ENCODE data around the gene RALGAPA2. TPM values are rescaled to one million over a fixed set of nuclear protein-coding genes. Genes with fewer than 3 reads are reported as not detected.

RALGAPA2 gene
- total RNA-seq, 2 experiments from 2014 or later, result 15.9 to 16.6 TPM

- Mint-ChIP-seq H3K36me3 (no peaks in the 10 kb centered on the region), H3K27ac (no peak overlapping the region), H3K4me1 (ENCODE audit: low read depth) (peaks cover 14% of the 10 kb centered on the region), H3K4me3 (no peak overlapping the region), H3K27me3 (no peaks in the 10 kb centered on the region), H3K9me3 (no peaks in the 10 kb centered on the region)
- ChIA-PET POLR2A (no interaction called here), CTCF (no interaction called here)
- no peak for DNase-seq
- intact Hi-C loops (cut with micrococcal nuclease), result no loop called here
These were observed 19.9 kb downstream of the RALGAPA2 start for GRCh38 chr20:20692587-20692986.

GRCh38 chr20:20691477-20692235 is 20.8 kb downstream of the RALGAPA2 start:
- ChIA-PET POLR2A (no interaction called here), CTCF (no interaction called here)
- no peak overlapping the region for H3K4me3 Mint-ChIP-seq
- H3K27ac Mint-ChIP-seq, result no peak overlapping the region
- intact Hi-C loops (cut with micrococcal nuclease), result no loop called here
- H3K27me3 Mint-ChIP-seq, result no peaks in the 10 kb centered on the region
- DNase-seq, result no peak
- H3K9me3 Mint-ChIP-seq, result no peaks in the 10 kb centered on the region
- peaks cover 18% of the 10 kb centered on the region for H3K4me1 Mint-ChIP-seq (ENCODE audit: low read depth)
- no peaks in the 10 kb centered on the region for H3K36me3 Mint-ChIP-seq

DNA sequence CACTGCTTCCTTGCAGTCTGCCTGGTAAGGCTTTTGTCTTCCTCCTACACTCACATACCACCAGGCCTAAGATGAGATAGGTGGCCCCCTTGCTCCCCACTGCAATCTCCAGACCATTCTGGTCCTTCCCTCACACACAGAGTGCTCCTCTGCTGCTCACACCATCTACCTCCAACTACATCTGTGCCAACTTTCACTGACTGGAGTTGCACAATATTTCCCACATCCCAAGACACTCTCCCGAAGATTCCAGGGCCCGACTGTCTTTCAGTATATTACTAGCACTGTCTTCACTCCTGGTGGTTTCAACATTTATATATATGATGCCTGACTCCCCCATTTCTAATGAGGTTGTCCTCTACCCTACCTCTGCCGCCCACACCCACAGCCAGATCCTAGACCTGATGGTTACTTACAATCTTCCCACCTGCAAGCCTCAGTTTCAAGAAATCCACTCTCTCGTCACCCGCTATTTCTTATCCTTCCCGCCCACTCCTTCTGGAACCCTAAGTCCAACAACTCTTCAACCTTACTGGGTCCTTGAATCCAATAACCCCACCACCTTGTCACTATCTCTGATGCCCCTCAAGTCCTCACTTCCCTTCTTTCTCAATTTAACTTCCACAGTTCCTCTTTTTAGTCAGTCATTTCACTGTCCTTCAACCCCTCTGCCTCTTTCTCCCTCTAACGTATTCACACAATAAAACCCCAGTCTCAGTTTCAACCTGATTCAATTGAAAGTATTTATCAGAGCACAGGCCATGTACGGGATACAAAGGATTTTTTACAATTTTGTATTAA is 21.6 kb downstream of the RALGAPA2 start:
- Mint-ChIP-seq H3K9me3 (no peaks in the 10 kb centered on the region), H3K4me1 (ENCODE audit: low read depth) (peaks cover 15% of the 10 kb centered on the region), H3K36me3 (no peaks in the 10 kb centered on the region), H3K4me3 (no peak overlapping the region), H3K27ac (no peak overlapping the region), H3K27me3 (no peaks in the 10 kb centered on the region)
- ChIA-PET POLR2A (no interaction called here), CTCF (no interaction called here)
- intact Hi-C loops (cut with micrococcal nuclease), result no loop called here
- DNase-seq, result no peak

DNA sequence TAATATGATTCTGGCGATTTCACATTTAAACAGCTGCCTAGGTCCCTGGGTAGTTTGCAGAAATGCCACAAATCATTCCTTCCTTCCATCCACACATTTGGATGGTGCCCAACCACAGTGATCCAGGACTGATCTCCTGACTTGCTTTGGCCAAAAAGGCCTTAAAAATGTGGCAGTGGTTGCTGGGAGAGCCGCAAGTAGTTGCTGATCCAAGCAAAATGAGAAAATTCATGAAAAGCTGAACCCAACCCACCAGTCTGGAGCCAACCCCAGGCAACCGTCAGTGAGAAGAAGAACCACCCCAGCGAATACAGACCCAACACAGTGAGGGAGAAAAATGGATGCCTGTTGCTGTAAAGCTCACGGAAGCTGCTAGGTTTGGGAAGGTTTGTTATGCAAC is 25.1 kb downstream of the RALGAPA2 start:
- ChIA-PET POLR2A (no interaction called here), CTCF (no interaction called here)
- no peak overlapping the region for H3K4me3 Mint-ChIP-seq
- no peaks in the 10 kb centered on the region for H3K36me3 Mint-ChIP-seq
- DNase-seq, result no peak
- no peaks in the 10 kb centered on the region for H3K9me3 Mint-ChIP-seq
- no peak overlapping the region for H3K27ac Mint-ChIP-seq
- intact Hi-C loops (cut with micrococcal nuclease), result no loop called here
- H3K27me3 Mint-ChIP-seq, result no peaks in the 10 kb centered on the region
- peaks cover 38% of the 10 kb centered on the region for H3K4me1 Mint-ChIP-seq (ENCODE audit: low read depth)

GRCh38 chr20:20685635-20686034 is 26.8 kb downstream of the RALGAPA2 start:
- Mint-ChIP-seq H3K9me3 (no peaks in the 10 kb centered on the region), H3K4me3 (no peak overlapping the region), H3K4me1 (ENCODE audit: low read depth) (peaks cover 40% of the 10 kb centered on the region), H3K27me3 (no peaks in the 10 kb centered on the region), H3K27ac (no peak overlapping the region), H3K36me3 (no peaks in the 10 kb centered on the region)
- DNase-seq, result no peak
- POLR2A ChIA-PET, result interaction anchor here (1.4 kb wide), 1 partner anchor 27 kb away, joined by 3 read pairs; no protein-coding TSS in a partner anchor
- intact Hi-C loops (cut with micrococcal nuclease), result no loop called here
- CTCF ChIA-PET, result no interaction called here

DNA sequence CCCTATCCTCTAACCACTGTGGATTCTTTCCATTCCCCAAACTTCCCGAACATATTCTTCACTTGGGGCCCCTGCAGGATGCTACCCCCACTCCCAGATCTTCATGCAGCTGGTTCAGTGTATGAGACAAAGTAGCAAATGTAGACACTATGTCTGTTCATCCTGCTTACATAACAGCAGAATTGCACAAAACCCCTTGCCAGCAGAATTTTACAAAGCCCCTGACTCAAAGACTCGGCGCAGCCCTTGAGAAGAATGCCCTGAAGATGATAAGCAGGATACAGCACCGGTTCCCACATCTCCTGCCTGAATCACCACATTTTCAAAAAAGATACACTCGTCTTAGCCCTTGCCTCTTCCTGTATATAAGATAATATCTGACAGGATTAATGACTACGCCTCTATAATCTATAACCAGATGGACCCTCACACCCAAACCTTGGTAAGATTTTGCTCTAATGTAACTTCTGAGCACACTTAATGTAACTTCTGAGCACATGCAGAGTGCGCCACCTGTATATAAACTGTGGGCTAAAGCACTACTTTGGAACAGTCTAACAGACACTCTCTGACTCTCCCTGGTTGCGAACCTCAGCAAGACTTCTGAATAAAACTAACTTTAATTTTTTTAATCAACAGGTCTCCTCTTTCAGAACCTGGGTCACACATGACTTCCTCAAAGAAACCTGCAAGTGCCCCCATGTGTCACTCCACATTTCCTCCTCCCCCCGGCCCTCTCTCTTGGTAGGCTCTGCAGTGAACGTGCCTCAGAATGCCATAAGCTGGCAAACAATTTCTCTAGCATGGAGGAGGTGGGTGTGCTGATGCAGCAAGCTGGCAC is 28.7 kb downstream of the RALGAPA2 start:
- peaks cover 40% of the 10 kb centered on the region for H3K4me1 Mint-ChIP-seq (ENCODE audit: low read depth)

GRCh38 chr20:20683020-20683419 is 29.4 kb downstream of the RALGAPA2 start:
- peaks cover 9% of the 10 kb centered on the region for H3K36me3 Mint-ChIP-seq
- H3K27ac Mint-ChIP-seq, result no peak overlapping the region
- POLR2A ChIA-PET, result no interaction called here
- CTCF ChIA-PET, result no interaction called here
- no peaks in the 10 kb centered on the region for H3K27me3 Mint-ChIP-seq
- H3K4me1 Mint-ChIP-seq (ENCODE audit: low read depth), result peaks cover 40% of the 10 kb centered on the region
- no peak overlapping the region for H3K4me3 Mint-ChIP-seq
- H3K9me3 Mint-ChIP-seq, result no peaks in the 10 kb centered on the region
- no peak for DNase-seq
- intact Hi-C loops (cut with micrococcal nuclease), result no loop called here

More for the DNA sequence above, 28.7 kb downstream of the RALGAPA2 start:
- Mint-ChIP-seq H3K36me3 (peaks cover 5% of the 10 kb centered on the region), H3K9me3 (no peaks in the 10 kb centered on the region), H3K27me3 (no peaks in the 10 kb centered on the region), H3K27ac (no peak overlapping the region), H3K4me3 (no peak overlapping the region)
- ChIA-PET CTCF (no interaction called here), POLR2A (no interaction called here)
- intact Hi-C loops (cut with micrococcal nuclease), result no loop called here
- no peak for DNase-seq

GRCh38 chr20:20680991-20681508 is 31.4 kb downstream of the RALGAPA2 start:
- Mint-ChIP-seq H3K36me3 (peaks cover 12% of the 10 kb centered on the region), H3K4me3 (no peak overlapping the region), H3K27me3 (no peaks in the 10 kb centered on the region), H3K9me3 (no peaks in the 10 kb centered on the region), H3K27ac (no peak overlapping the region), H3K4me1 (ENCODE audit: low read depth) (peaks cover 33% of the 10 kb centered on the region)
- POLR2A ChIA-PET, result no interaction called here
- DNase-seq, result no peak
- CTCF ChIA-PET, result interaction anchor here (1.2 kb wide), 1 partner anchor 144 kb away, joined by 4 read pairs; no protein-coding TSS in a partner anchor
- intact Hi-C loops (cut with micrococcal nuclease), result no loop called here

GRCh38 chr20:20679316-20679715 is 33.1 kb downstream of the RALGAPA2 start:
- ChIA-PET CTCF (no interaction called here), POLR2A (no interaction called here)
- H3K4me1 Mint-ChIP-seq (ENCODE audit: low read depth), result peaks cover 26% of the 10 kb centered on the region
- intact Hi-C loops (cut with micrococcal nuclease), result no loop called here
- peaks cover 12% of the 10 kb centered on the region for H3K36me3 Mint-ChIP-seq
- H3K4me3 Mint-ChIP-seq, result no peak overlapping the region
- no peaks in the 10 kb centered on the region for H3K27me3 Mint-ChIP-seq
- DNase-seq, result no peak
- no peak overlapping the region for H3K27ac Mint-ChIP-seq
- no peaks in the 10 kb centered on the region for H3K9me3 Mint-ChIP-seq

GRCh38 chr20:20677186-20677585 is 35.3 kb downstream of the RALGAPA2 start:
- Mint-ChIP-seq H3K4me3 (no peak overlapping the region), H3K27me3 (no peaks in the 10 kb centered on the region), H3K36me3 (peaks cover 14% of the 10 kb centered on the region), H3K9me3 (no peaks in the 10 kb centered on the region), H3K27ac (no peak overlapping the region), H3K4me1 (ENCODE audit: low read depth) (peaks cover 8% of the 10 kb centered on the region)
- ChIA-PET POLR2A (no interaction called here), CTCF (interaction anchor here (0.6 to 2.4 kb wide), 2 partner anchors 148 to 590 kb away, joined by 3 to 5 read pairs; no protein-coding TSS in a partner anchor)
- intact Hi-C loops (cut with micrococcal nuclease), result no loop called here
- no peak for DNase-seq

DNA sequence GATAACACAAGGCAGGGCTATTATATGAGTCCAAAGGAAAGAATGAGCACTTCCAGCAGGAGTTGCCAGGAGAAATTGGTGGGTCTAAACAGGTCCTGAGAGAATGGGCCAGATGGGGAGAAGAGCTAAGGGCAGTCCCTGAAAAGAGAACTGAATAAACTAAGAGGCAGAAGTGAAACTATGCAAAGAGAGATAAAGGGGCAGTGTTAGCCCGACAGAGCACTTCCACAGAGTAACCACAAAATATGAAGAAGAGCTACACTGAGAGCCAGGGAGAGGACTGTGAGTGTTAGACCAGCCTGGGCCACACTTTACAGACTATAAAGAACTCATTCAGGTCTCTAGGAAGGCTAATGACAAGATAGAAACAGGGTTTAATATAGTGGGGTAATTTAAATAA is 43.8 kb downstream of the RALGAPA2 start:
- Mint-ChIP-seq H3K27ac (no peak overlapping the region), H3K4me1 (ENCODE audit: low read depth) (peaks cover 7% of the 10 kb centered on the region), H3K27me3 (no peaks in the 10 kb centered on the region), H3K9me3 (no peaks in the 10 kb centered on the region), H3K4me3 (no peak overlapping the region), H3K36me3 (peaks cover under 1% of the 10 kb centered on the region)
- no peak for DNase-seq
- ChIA-PET POLR2A (no interaction called here), CTCF (interaction anchor here (1.2 kb wide), 1 partner anchor 154 kb away, joined by 3 read pairs; no protein-coding TSS in a partner anchor)
- intact Hi-C loops (cut with micrococcal nuclease), result no loop called here

- no peaks in the 10 kb centered on the region for H3K27me3 Mint-ChIP-seq
- POLR2A ChIA-PET, result no interaction called here
These were observed 46.1 kb downstream of the RALGAPA2 start for GRCh38 chr20:20666359-20666758.

More at GRCh38 chr20:20666359-20666758, 46.1 kb downstream of the RALGAPA2 start:
- no peak overlapping the region for H3K27ac Mint-ChIP-seq
- H3K36me3 Mint-ChIP-seq, result no peaks in the 10 kb centered on the region
- peaks cover 6% of the 10 kb centered on the region for H3K4me1 Mint-ChIP-seq (ENCODE audit: low read depth)
- intact Hi-C loops (cut with micrococcal nuclease), result no loop called here
- no peak overlapping the region for H3K4me3 Mint-ChIP-seq
- no peaks in the 10 kb centered on the region for H3K9me3 Mint-ChIP-seq
- no peak for DNase-seq
- CTCF ChIA-PET, result interaction anchor here (1.1 to 2.7 kb wide), 2 partner anchors 10 to 158 kb away, joined by 3 to 23 read pairs; no protein-coding TSS in a partner anchor
